ENCODE results near the gene GPR55. TPM values are rescaled to one million over a fixed set of nuclear protein-coding genes. Genes with fewer than 3 reads are reported as not detected.

The GPR55 gene
- total and polyA plus RNA-seq, 2 of the 4 experiments (the other 2 are of a cell fraction): 0.03 TPM; not detected in 1

GRCh38 chr2:230886206-230886605 lies 38.8 kb downstream of the GPR55 start:
- H3K4me1 ChIP-seq (ENCODE audit: control insufficient read depth, insufficient read depth, low read length): no peaks in the 10 kb centered on the region; the same call in 1 of the 2 replicates
- no peak overlapping the region for H3K27ac ChIP-seq (ENCODE audit: insufficient read depth, low read length)
- intact Hi-C loops (cut with micrococcal nuclease): no loop called here
- H4K8ac ChIP-seq (ENCODE audit: low read depth in 2 of 2, low read length in 2 of 2): no peak overlapping the region
- no peak overlapping the region for H2BK5ac ChIP-seq (ENCODE audit: low read depth, low read length, poor library complexity, severe bottlenecking)
- ChIA-PET POLR2A (ENCODE audit: unreplicated experiment) (no interaction called here), CTCF (interaction anchor here (0.7 kb wide), 1 partner anchor 119 kb away, joined by 3 read pairs; no protein-coding TSS in a partner anchor)
- TF ChIP-seq ELK1 (IDR thresholded peaks at IDR 0.05; ENCODE audit: borderline replicate concordance, low read depth, low read length): no peak
- TF ChIP-seq POLR2A (IDR thresholded peaks at IDR 0.05; ENCODE audit: low read depth, low read length): no peak
- TF ChIP-seq SMC3 (IDR thresholded peaks at IDR 0.05; ENCODE audit: low read depth, low read length): no peak
- TF ChIP-seq RCOR1 (IDR thresholded peaks at IDR 0.05; ENCODE audit: insufficient replicate concordance, low read length): no peak
- no peak for TF ChIP-seq CEBPB (IDR thresholded peaks at IDR 0.05; ENCODE audit: low read depth, low read length)
- TF ChIP-seq MXI1 (IDR thresholded peaks at IDR 0.05; ENCODE audit: borderline replicate concordance, low read depth, low read length): no peak
- TF ChIP-seq USF2 (IDR thresholded peaks at IDR 0.05; ENCODE audit: low read depth, low read length): no peak
- no peak for TF ChIP-seq FOS (IDR thresholded peaks at IDR 0.05; ENCODE audit: low read depth, low read length)
- no peak for TF ChIP-seq BHLHE40 (IDR thresholded peaks at IDR 0.05; ENCODE audit: low read depth, low read length)
- no peak for TF ChIP-seq MAZ (IDR thresholded peaks at IDR 0.05; ENCODE audit: borderline replicate concordance, low read depth, low read length)
- TF ChIP-seq MAFK (IDR thresholded peaks at IDR 0.05; ENCODE audit: low read depth, low read length): no peak
- TF ChIP-seq RFX5 (IDR thresholded peaks at IDR 0.05; ENCODE audit: low read depth, low read length): no peak
- no peak for TF ChIP-seq RAD21 (IDR thresholded peaks at IDR 0.05; ENCODE audit: low read length)
- TF ChIP-seq, protein P1, sequence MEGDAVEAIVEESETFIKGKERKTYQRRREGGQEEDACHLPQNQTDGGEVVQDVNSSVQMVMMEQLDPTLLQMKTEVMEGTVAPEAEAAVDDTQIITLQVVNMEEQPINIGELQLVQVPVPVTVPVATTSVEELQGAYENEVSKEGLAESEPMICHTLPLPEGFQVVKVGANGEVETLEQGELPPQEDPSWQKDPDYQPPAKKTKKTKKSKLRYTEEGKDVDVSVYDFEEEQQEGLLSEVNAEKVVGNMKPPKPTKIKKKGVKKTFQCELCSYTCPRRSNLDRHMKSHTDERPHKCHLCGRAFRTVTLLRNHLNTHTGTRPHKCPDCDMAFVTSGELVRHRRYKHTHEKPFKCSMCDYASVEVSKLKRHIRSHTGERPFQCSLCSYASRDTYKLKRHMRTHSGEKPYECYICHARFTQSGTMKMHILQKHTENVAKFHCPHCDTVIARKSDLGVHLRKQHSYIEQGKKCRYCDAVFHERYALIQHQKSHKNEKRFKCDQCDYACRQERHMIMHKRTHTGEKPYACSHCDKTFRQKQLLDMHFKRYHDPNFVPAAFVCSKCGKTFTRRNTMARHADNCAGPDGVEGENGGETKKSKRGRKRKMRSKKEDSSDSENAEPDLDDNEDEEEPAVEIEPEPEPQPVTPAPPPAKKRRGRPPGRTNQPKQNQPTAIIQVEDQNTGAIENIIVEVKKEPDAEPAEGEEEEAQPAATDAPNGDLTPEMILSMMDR (conservative IDR thresholded peaks at IDR 0.05; ENCODE audit: low read depth, low read length): no peak
- TF ChIP-seq NFE2L2 (IDR thresholded peaks at IDR 0.05; ENCODE audit: low read depth, low read length): no peak
- TF ChIP-seq CHD1 (IDR thresholded peaks at IDR 0.05; ENCODE audit: low read depth, low read length): no peak
- no peaks in the 10 kb centered on the region for H3K79me1 ChIP-seq (ENCODE audit: low read depth in 1 of 2, low read length in 2 of 2)
- DNase-seq (no peak), ATAC-seq (ENCODE audit: low read depth) (no peak)
- no peak overlapping the region for H4K5ac ChIP-seq (ENCODE audit: low read depth, low read length)
- H2BK15ac ChIP-seq (ENCODE audit: low read depth, low read length): no peak overlapping the region
- no peak overlapping the region for H3K4ac ChIP-seq (ENCODE audit: low read depth, low read length)
- dilution Hi-C loops (cut with HindIII; ENCODE audit: low sequenced_read_pairs, unreplicated experiment): no loop called here
- H3K9ac ChIP-seq (ENCODE audit: low read depth, low read length): no peak overlapping the region
- H4K20me1 ChIP-seq (ENCODE audit: insufficient read depth, low read length): no peaks in the 10 kb centered on the region
- H4K91ac ChIP-seq (ENCODE audit: insufficient read depth, low read depth, low read length): no peak overlapping the region
- peaks cover 10% of the 10 kb centered on the region for H3K27me3 ChIP-seq (ENCODE audit: control insufficient read depth, insufficient read depth, low read length)
- no peak overlapping the region for H3K56ac ChIP-seq (ENCODE audit: extremely low read depth, insufficient read depth, low read length)
- no peak overlapping the region for H3K18ac ChIP-seq (ENCODE audit: low read depth, low read length)
- H2AFZ ChIP-seq (replicated peaks; ENCODE audit: low read length, poor library complexity): peak overlapping the region; percentile 63
- no peak overlapping the region for H3K4me2 ChIP-seq (ENCODE audit: low read depth, low read length)
- no peak overlapping the region for H2AK9ac ChIP-seq (replicated peaks; ENCODE audit: low read depth, low read length, poor library complexity)
- no peaks in the 10 kb centered on the region for H3K9me1 ChIP-seq (ENCODE audit: insufficient read depth, low read length)
- no peak overlapping the region for H2BK20ac ChIP-seq (ENCODE audit: low read depth, low read length)
- no peak overlapping the region for H3K14ac ChIP-seq (replicated peaks; ENCODE audit: low read depth, low read length)
- H2BK120ac ChIP-seq (ENCODE audit: low read depth, low read length): no peak overlapping the region
- no peak overlapping the region for H3K4me3 ChIP-seq (ENCODE audit: insufficient read depth, low read depth, low read length)
- H3K23ac ChIP-seq (ENCODE audit: low read depth, low read length): no peak overlapping the region
- no peaks in the 10 kb centered on the region for H3K36me3 ChIP-seq (ENCODE audit: control insufficient read depth, insufficient read depth, low read length)
- no TSS peak for BruUV-seq (replicated peaks)
- in situ Hi-C loops (cut with MboI; ENCODE audit: low sequenced_read_pairs): no loop called here
- H3K9me3 ChIP-seq (ENCODE audit: control insufficient read depth, insufficient read depth, low read length): no peaks in the 10 kb centered on the region; the same call in 1 of the 2 replicates
- WGBS, 2 experiments (ENCODE audit: extremely low coverage in 2 of 2, insufficient read length in 1 of 2): 43% methylated on average over 1 of the region's 5 CpGs; no CpG with 5 or more reads in 1 of the 2 experiments
- H2AK5ac ChIP-seq (ENCODE audit: low read depth, low read length): no peak overlapping the region

Data from IMR-90 (cell line).